Hematopoietic multipotent progenitor cell treated with erythropoietin and hydrocortisone succinate and interleukin-3 and kit ligand, for 15 days (in vitro differentiated cells): Measurements from ENCODE around the gene FRMD5.

Experiments used
- DNase-seq: peaks from one replicate; pipeline ENCODE4 v3.0.0-alpha.2; 2015; ENCODE audit warnings: low spot score

Gene FRMD5

GRCh38 chr15:44093836-44094235 lies 101.2 kb downstream of the FRMD5 start:
- no peak for DNase-seq

- DNase-seq, result no peak
Measured at GRCh38 chr15:44092221-44092620, 102.8 kb downstream of the FRMD5 start.

DNA sequence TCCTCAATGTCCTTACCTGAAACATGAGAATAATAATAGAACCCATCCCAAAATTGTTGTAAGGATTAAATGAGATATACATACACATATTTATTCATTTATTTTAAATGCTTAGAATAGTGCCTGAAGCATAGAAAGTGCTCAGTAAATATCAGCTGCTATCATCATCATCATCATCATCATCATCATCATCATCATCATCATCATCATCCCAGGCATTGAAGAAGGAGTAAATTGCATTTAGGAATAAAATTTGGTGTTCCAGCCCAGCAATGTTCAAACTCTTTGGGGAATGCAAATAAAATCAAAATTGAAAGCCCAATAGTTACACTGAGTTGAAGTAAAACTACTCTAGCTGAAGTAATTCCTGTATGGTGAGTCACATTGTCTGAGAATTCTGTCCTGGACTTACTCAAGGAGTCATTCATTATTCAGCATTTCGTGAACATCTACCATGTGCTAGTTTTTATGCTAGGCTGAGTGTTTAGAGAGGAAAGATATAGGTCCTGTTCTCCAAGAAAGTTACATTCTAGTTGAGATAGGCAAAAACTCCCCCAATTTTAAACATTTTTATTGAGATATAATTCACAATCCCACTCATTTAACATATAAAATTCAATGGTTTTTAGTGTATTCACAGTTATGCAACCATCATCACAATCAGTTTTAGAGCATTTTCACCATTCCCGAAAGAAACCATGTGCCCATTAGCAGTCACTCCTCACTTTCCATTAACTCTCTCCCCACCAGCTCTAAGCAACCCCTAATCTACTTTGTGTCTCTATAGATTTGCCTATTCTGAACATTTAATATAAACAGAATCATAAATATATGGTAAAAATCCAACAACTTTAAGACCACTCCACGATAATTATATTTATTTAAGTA lies 107.2 kb downstream of the FRMD5 start:
- no peak for DNase-seq

DNA sequence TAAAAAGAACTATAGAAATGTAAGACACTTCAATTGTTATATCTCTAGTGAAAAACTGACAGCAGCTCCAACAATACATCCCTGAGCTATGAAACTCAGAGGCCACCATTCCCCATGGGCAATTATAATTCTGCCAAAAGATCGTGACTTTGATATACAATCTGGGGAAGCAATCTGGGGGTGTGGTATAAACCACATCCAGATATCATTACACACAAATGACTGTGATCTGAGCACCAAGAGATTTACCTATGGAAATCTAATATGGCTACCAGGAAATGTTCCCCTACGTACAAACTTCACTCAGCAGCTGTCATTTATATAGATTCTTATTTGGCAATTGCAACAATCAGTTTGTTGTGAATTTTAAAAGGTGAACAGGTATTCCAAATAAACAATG lies 110.3 kb downstream of the FRMD5 start:
- DNase-seq, result no peak

- no peak for DNase-seq
Measured at GRCh38 chr15:44084171-44084570, 110.9 kb downstream of the FRMD5 start.

DNA sequence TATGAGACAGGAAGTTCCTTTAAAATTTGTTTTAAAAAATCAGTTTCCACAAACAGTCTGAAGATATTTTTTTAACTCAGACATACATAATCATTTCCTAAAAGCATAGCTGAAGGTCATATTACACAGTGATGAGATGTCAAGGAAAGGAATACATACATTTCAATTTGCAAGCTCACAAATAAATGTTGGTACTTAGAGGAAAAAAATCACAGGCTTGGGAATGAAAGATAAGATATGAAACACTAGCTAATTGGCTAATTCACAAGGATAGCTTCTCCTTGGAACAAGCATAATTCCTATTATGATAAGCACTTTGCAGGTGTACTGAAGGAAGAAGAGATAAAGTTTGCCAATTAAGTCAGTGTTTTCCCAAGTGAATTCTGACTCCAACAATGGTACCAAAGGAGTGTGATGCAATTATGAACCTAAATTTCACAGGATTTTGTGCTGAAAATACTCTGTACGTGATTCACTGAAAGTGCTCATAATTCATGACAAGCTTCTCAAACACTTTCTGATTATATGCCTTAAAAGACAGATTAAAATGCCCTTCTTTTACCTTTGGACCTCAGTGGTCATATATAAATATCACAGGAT lies 112.4 kb downstream of the FRMD5 start:
- no peak for DNase-seq

DNA sequence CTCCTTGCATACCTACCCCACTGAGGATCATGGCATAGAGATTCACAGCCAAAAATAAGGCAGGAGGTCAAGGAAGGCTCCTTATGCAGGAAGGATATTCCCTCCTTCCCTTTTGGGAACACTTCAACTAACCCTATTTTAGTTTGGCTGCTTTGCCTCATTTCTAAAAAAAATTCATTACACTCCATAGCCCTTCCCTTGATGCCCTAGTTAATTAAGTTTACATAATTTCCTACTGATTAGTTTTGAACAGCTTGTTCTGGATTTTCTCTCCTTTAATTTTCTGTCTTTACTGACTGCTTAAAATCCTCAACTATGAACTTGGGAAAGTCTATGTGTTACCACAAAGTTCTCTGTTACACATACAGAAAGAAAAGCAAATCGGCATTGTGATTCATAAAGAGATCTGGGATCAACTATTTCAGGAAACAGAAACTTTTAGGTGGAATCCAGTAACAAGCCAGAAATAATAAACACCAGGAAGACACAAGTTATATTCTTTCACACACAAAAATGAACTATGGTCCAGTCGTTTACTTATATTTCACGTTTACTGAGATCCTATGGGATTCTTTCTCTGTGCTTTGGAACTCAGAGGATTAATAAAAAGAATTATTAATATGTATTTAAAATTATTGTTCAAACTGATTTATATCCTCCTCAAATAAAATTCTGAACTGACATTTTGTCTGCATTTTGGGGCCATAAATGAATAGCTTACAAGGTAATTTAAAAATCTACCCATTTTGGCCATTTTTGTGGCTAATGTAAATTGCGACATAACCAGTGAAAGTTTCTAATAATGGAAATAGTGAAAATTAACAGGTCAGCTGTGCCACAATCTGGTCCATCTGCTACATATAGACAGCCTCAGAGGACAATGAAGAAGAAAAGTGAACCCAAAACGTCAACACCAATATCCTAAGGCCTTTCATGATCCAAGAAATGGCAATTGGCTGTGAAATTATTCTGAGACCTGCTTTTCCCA lies 113.8 kb downstream of the FRMD5 start:
- DNase-seq, result no peak

DNA sequence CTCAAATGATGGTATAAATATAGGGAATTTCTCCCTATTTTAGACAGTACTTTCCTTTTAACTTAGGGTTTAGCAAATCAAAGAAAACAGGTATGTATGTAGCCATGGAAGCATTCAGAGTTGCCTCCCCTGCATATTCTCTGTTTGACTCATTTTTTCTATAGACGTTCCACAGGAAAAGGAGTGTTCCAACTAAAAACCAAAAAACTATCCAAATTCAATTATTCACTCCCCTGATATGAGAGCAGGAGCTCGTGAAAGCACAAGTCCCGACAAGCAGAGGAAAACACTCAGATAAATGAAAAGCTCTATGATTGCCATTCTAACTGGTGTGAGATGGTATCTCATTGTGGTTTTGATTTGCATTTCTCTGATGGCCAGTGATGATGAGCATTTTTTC lies 119.5 kb downstream of the FRMD5 start:
- no peak for DNase-seq

- no peak for DNase-seq
Measured at GRCh38 chr15:44069489-44069888, 125.6 kb downstream of the FRMD5 start.

- no peak for DNase-seq
Measured at GRCh38 chr15:44068347-44068746, 126.7 kb downstream of the FRMD5 start.

GRCh38 chr15:44066211-44066827 lies 128.8 kb downstream of the FRMD5 start:
- DNase-seq, result peak; percentile 73

DNA sequence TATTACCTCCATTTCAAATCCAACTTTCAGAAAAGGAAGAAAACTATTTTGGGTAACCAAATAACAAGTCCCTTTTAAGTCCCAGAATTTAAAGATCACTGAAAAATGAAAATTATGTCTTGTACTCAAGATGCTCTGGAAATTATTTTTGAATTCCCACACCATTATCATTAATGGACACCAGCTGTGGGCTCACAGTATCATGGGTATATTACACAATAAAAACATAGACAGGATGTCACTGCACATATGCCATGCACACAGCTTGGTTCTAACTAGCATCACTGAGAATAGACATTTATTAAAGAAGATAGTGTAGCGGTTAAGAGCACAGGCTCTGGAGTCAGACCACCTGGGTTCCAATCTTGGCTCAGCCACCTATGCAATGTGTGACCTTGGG lies 130.4 kb downstream of the FRMD5 start:
- no peak for DNase-seq

DNA sequence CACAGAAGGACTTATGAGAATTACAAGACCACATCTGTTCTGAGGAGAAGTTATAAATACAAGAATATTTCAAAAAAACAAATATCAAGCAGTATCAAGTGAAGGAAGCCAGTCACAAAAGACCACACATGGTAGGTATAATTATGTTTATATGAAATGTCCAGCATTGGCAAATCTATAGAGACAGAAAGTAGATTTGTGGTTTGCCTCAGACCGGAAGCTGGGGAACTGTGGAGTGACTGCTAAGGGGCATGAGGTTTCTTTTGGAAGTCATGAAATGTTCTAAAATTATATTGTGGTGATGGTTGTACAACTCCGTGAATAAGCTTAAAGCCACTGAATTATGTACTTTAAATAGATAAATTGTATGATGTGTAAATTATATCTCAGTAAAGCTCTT lies 136.9 kb downstream of the FRMD5 start:
- DNase-seq, result no peak

GRCh38 chr15:44045661-44046060 lies 149.4 kb downstream of the FRMD5 start:
- no peak for DNase-seq

GRCh38 chr15:44045217-44045616 lies 149.9 kb downstream of the FRMD5 start:
- DNase-seq, result no peak

DNA sequence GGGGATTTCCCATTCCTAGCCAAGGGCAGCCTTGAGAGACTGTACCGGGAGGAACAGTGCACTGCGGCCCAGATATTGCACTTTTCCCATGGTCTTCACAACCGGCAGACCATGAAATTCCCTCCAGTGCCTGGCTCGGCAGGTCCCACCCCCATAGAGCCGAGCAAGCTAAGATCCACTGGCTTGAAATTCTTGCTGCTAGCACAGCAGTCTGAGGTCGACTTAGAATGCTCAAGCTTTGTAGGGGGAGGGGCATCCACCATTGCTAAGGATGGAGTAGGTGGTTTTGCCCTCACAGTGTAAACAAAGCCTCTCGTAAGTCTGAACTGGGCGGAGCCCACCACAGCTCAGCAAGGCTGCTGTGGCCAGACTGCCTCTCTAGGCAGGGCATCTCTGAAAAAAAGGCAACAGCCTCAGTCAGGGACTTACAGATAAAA lies 156.3 kb downstream of the FRMD5 start:
- no peak for DNase-seq

GRCh38 chr15:44035781-44036699 lies 159.0 kb downstream of the FRMD5 start:
- DNase-seq, result no peak

DNA sequence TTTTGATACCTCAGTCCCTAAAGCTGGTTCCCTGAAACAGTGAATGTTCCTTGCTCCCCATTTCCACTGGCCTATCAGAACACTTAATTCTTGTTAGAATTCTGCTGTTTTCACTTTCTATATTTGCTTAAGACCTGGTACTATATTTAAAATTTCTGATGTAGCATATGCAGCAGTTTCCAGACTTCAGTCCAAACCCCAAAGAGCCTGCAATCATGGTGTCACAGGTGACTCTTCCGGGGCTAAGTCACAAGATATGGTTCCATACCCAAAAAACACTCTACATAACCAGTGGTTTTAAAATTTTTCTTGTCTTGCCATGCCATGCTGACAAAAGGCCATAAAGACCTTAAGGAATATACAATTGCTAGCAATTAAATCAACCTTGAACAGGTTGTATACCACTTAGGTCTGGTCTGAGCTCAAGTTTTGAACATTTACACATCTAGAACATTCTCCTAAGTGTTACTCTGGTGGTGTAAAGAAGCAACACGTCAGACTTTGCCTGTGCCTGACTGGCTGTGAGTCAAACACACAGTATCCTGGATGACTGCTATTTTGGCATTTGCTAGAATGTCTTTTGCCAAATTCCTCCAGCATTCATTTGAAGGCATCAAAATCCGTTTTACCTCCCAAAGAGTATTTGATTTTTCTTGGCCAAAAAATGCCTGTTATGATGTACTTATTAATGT lies 160.0 kb downstream of the FRMD5 start:
- no peak for DNase-seq

DNA sequence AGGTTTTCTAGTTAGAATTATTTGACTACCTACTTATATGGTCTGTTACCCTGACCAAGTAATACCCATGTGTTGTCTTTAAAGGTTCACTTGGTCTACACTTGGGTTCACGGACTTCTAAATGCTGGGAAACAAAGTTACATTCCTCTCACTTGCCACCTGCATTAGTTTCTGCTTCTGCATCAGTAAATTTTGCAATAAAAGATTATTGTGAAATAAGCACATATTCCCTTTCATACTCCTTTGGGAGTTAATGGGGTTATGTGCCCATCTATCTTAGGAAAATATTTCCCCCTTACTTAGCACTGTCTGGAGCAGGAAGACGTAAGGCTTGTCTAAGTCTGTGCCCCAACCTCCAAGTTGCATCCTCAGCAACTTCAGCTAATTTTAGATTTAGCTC lies 160.7 kb downstream of the FRMD5 start:
- no peak for DNase-seq

GRCh38 chr15:44033894-44034293 lies 161.2 kb downstream of the FRMD5 start:
- DNase-seq, result no peak
